Neural progenitor cell (in vitro differentiated cells): ENCODE results near the gene MYL2. TPM values are rescaled to one million over a fixed set of nuclear protein-coding genes. Genes with fewer than 3 reads are reported as not detected.

Experiments
- DNase-seq: peaks from one replicate; pipeline ENCODE4 v3.0.0-alpha.2; 2016; ENCODE audit warnings: low spot score
- H2AFZ ChIP-seq: fragments of 200-600 bp; sonication (generic); replicated peaks from 2 replicates; pipeline ENCODE4 v1.6.1; 2016; ENCODE audit warnings: antibody characterized with exemption
- H3F3A ChIP-seq: fragments of 200-600 bp; sonication (generic); 2 replicates; pipeline ENCODE4 v1.6.1; 2016; ENCODE audit warnings: antibody characterized with exemption, low read depth
- H3K27ac ChIP-seq: fragments of 200-600 bp; sonication (generic); 2 replicates; pipeline ENCODE4 v1.5.1; 2016; ENCODE audit warnings: mild to moderate bottlenecking
- H3K27me3 ChIP-seq: fragments of 200-600 bp; sonication (generic); 2 replicates; pipeline ENCODE4 v1.6.1; 2016; ENCODE audit warnings: mild to moderate bottlenecking, moderate library complexity
- H3K36me3 ChIP-seq: fragments of 200-600 bp; sonication (generic); 2 replicates; pipeline ENCODE4 v1.5.1; 2016
- H3K4me1 ChIP-seq: fragments of 200-600 bp; sonication (generic); 2 replicates; pipeline ENCODE4 v1.6.1; 2016; ENCODE audit warnings: mixed run types
- H3K4me2 ChIP-seq: fragments of 200-600 bp; sonication (generic); 2 replicates; pipeline ENCODE4 v1.6.1; 2016
- H3K4me3 ChIP-seq: fragments of 200-600 bp; sonication (generic); 2 replicates; pipeline ENCODE4 v1.5.1; 2016
- H3K79me2 ChIP-seq: fragments of 200-600 bp; sonication (generic); 2 replicates; pipeline ENCODE4 v1.6.1; 2016; ENCODE audit warnings: low read depth
- H3K9ac ChIP-seq: fragments of 200-600 bp; sonication (generic); 2 replicates; pipeline ENCODE4 v1.6.1; 2016
- H3K9me3 ChIP-seq: fragments of 200-600 bp; sonication (generic); 2 replicates; pipeline ENCODE4 v1.5.1; 2016; ENCODE audit warnings: low read depth
- H4K20me1 ChIP-seq: fragments of 200-600 bp; sonication (generic); 2 replicates; pipeline ENCODE4 v1.6.1; 2016; ENCODE audit warnings: low read depth
- H3K27ac Mint-ChIP-seq: 3 replicates; pipeline ENCODE4 v1.8.0; 2021; ENCODE audit warnings: mixed read lengths
- H3K27me3 Mint-ChIP-seq: 2 replicates; pipeline ENCODE4 v1.8.0; 2022; ENCODE audit warnings: low read depth, mild to moderate bottlenecking, inconsistent platforms, moderate library complexity, mixed read lengths; ENCODE audit not compliant: insufficient read depth
- H3K36me3 Mint-ChIP-seq: 3 replicates; pipeline ENCODE4 v1.8.0; 2021; ENCODE audit warnings: mixed read lengths
- H3K4me1 Mint-ChIP-seq: 3 replicates; pipeline ENCODE4 v1.8.0; 2021; ENCODE audit warnings: mixed read lengths
- H3K4me3 Mint-ChIP-seq: 3 replicates; pipeline ENCODE4 v1.8.0; 2021; ENCODE audit warnings: mild to moderate bottlenecking, moderate library complexity, mixed read lengths
- H3K9me3 Mint-ChIP-seq: 3 replicates; pipeline ENCODE4 v1.8.0; 2020; ENCODE audit warnings: mixed read lengths
- EZH2 ChIP-seq: fragments of 200-600 bp; sonication (generic); IDR thresholded peaks from 2 replicates; pipeline ENCODE4 v1.6.1; 2017; ENCODE audit warnings: antibody characterized with exemption, mild to moderate bottlenecking, moderate library complexity
- EZH2phosphoT487 ChIP-seq: fragments of 200-600 bp; sonication (generic); IDR thresholded peaks from 2 replicates; pipeline ENCODE4 v1.6.1; 2017; ENCODE audit warnings: antibody characterized with exemption
- total RNA-seq: library from RNA; depleted of rRNA; stranded (reverse); fragments of >200 nt; gene quantifications from 2 replicates; pipeline ENCODE4 v1.2.3, GENCODE V29; 2015; ENCODE audit warnings: low replicate concordance
- TF ChIP-seq, protein P1 (sequence below): fragments of 200-600 bp; sonication (generic); IDR thresholded peaks from 2 replicates; pipeline ENCODE4 v1.5.1; 2017; ENCODE audit warnings: antibody characterized with exemption, mild to moderate bottlenecking

The MYL2 gene
- total RNA-seq, 1 donor from 2014 or later, result not detected

GRCh38 chr12:110927546-110927945 lies 7.2 kb upstream of the MYL2 start:
- H3K27me3 ChIP-seq, result no peaks in the 10 kb centered on the region
- H3K79me2 ChIP-seq, result no peaks in the 10 kb centered on the region
- no peaks in the 10 kb centered on the region for H3F3A ChIP-seq
- no peak overlapping the region for H3K9ac ChIP-seq
- no peak for DNase-seq
- H3K27ac Mint-ChIP-seq, result no peak overlapping the region
- TF ChIP-seq EZH2phosphoT487, result no peak
- TF ChIP-seq EZH2, result no peak
- TF ChIP-seq, protein P1, sequence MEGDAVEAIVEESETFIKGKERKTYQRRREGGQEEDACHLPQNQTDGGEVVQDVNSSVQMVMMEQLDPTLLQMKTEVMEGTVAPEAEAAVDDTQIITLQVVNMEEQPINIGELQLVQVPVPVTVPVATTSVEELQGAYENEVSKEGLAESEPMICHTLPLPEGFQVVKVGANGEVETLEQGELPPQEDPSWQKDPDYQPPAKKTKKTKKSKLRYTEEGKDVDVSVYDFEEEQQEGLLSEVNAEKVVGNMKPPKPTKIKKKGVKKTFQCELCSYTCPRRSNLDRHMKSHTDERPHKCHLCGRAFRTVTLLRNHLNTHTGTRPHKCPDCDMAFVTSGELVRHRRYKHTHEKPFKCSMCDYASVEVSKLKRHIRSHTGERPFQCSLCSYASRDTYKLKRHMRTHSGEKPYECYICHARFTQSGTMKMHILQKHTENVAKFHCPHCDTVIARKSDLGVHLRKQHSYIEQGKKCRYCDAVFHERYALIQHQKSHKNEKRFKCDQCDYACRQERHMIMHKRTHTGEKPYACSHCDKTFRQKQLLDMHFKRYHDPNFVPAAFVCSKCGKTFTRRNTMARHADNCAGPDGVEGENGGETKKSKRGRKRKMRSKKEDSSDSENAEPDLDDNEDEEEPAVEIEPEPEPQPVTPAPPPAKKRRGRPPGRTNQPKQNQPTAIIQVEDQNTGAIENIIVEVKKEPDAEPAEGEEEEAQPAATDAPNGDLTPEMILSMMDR, result no peak
- H3K36me3 ChIP-seq, result no peaks in the 10 kb centered on the region
- no peak overlapping the region for H2AFZ ChIP-seq
- no peak overlapping the region for H3K4me3 Mint-ChIP-seq
- peaks cover 14% of the 10 kb centered on the region for H3K4me1 ChIP-seq
- no peak overlapping the region for H3K27ac ChIP-seq
- no peaks in the 10 kb centered on the region for H3K9me3 Mint-ChIP-seq
- H3K4me2 ChIP-seq, result no peak overlapping the region
- peaks cover 7% of the 10 kb centered on the region for H3K27me3 Mint-ChIP-seq
- no peaks in the 10 kb centered on the region for H4K20me1 ChIP-seq
- H3K4me1 Mint-ChIP-seq, result peaks cover 5% of the 10 kb centered on the region
- H3K9me3 ChIP-seq, result no peaks in the 10 kb centered on the region
- H3K4me3 ChIP-seq, result no peak overlapping the region
- no peaks in the 10 kb centered on the region for H3K36me3 Mint-ChIP-seq

DNA sequence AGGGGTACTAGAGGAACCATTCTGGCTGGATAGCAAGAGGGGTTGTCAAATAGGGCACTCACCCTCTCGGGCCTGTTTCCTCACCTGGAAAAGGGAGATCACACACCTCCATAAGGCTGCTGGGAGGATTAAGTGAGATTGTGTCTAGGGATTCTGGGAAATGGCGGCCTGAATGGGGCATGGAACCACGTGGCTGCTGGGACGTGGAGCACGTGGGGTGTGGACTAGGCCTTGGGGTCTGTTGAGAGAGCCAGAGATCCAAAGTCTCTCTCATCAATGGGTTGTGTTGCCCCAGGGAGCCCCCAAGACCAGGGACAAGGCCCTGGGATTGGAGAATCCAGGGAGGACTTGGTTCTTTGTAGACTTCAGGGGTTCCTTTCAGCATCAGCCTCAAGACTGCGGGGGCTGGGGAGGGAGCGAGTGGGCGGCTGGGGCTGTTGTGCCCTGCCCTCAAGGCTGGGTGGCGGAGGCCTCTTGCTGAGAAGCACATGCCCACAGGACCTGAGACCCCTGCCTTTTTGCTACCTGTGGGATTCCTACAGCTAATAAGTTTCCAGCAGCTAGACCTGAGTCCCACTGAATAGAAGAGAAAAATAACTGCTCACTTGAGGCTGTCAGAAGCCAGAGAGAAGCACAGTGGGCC lies 3.4 kb upstream of the MYL2 start:
- Histone ChIP-seq H3K9ac (no peak overlapping the region), H4K20me1 (no peaks in the 10 kb centered on the region), H3K27me3 (no peaks in the 10 kb centered on the region), H3K4me2 (no peak overlapping the region), H3K4me1 (peaks cover 21% of the 10 kb centered on the region), H2AFZ (no peak overlapping the region), H3K4me3 (no peak overlapping the region), H3K27ac (no peak overlapping the region), H3K79me2 (no peaks in the 10 kb centered on the region), H3K36me3 (no peaks in the 10 kb centered on the region), H3F3A (no peaks in the 10 kb centered on the region), H3K9me3 (no peaks in the 10 kb centered on the region)
- TF ChIP-seq, protein P1, result no peak
- TF ChIP-seq EZH2phosphoT487, result no peak
- TF ChIP-seq EZH2, result no peak
- Mint-ChIP-seq H3K9me3 (no peaks in the 10 kb centered on the region), H3K27me3 (peaks cover 7% of the 10 kb centered on the region), H3K27ac (no peak overlapping the region), H3K4me3 (no peak overlapping the region), H3K4me1 (peaks cover 16% of the 10 kb centered on the region), H3K36me3 (no peaks in the 10 kb centered on the region)
- DNase-seq, result no peak

- no peaks in the 10 kb centered on the region for H3K9me3 ChIP-seq
- no peaks in the 10 kb centered on the region for H3F3A ChIP-seq
- Mint-ChIP-seq H3K27me3 (peaks cover 7% of the 10 kb centered on the region), H3K9me3 (no peaks in the 10 kb centered on the region), H3K4me3 (no peak overlapping the region), H3K36me3 (no peaks in the 10 kb centered on the region), H3K4me1 (peaks cover 18% of the 10 kb centered on the region), H3K27ac (no peak overlapping the region)
- H3K27me3 ChIP-seq, result no peaks in the 10 kb centered on the region
- no peak for DNase-seq
- no peaks in the 10 kb centered on the region for H3K79me2 ChIP-seq
- no peak overlapping the region for H2AFZ ChIP-seq
- H3K27ac ChIP-seq, result no peak overlapping the region
- no peak overlapping the region for H3K9ac ChIP-seq
- no peak overlapping the region for H3K4me3 ChIP-seq
- peaks cover 16% of the 10 kb centered on the region for H3K4me1 ChIP-seq
- no peak for TF ChIP-seq EZH2phosphoT487
- TF ChIP-seq EZH2, result no peak
- TF ChIP-seq, protein P1, result no peak
- peak overlapping the region; percentile 41 for H3K4me2 ChIP-seq
- no peaks in the 10 kb centered on the region for H4K20me1 ChIP-seq
- H3K36me3 ChIP-seq, result no peaks in the 10 kb centered on the region
Measured at GRCh38 chr12:110923192-110923591, 2.8 kb upstream of the MYL2 start.
